Neural cell (in vitro differentiated cells): ENCODE data around the gene DNAH8. TPM values are rescaled to one million over a fixed set of nuclear protein-coding genes. Genes with fewer than 3 reads are reported as not detected.

Source experiments
- H2AFZ ChIP-seq: fragments of 200-600, 300-800 bp; sonication (generic), shearing (Covaris generic); 2 replicates; pipeline ENCODE4 v1.6.0; 2014; ENCODE audit warnings: low read depth, mild to moderate bottlenecking, antibody characterized with exemption, low read length, moderate library complexity
- H3F3A ChIP-seq: fragments of 200-600 bp; shearing (Covaris generic); 2 replicates; pipeline ENCODE4 v1.6.1; 2016; ENCODE audit warnings: mild to moderate bottlenecking, moderate library complexity, mixed read lengths, antibody characterized with exemption, low read length; ENCODE audit not compliant: insufficient read depth, poor library complexity, severe bottlenecking
- H3K27ac ChIP-seq: fragments of 200-600, 300-800 bp; sonication (generic), shearing (Covaris generic); 2 replicates; pipeline ENCODE4 v1.5.1; 2014; ENCODE audit warnings: mild to moderate bottlenecking, low read length, moderate library complexity
- H3K27me3 ChIP-seq: fragments of 300-800, 200-600 bp; sonication (generic), shearing (Covaris generic); 2 replicates; pipeline ENCODE4 v1.6.0; 2014; ENCODE audit warnings: mild to moderate bottlenecking, low read depth, low read length, moderate library complexity; ENCODE audit not compliant: insufficient read depth
- H3K36me3 ChIP-seq: fragments of 300-800, 200-600 bp; sonication (generic), shearing (Covaris generic); 2 replicates; pipeline ENCODE4 v1.5.1; 2014; ENCODE audit warnings: mild to moderate bottlenecking, antibody characterized with exemption, low read length, moderate library complexity; ENCODE audit not compliant: insufficient read depth
- H3K4me2 ChIP-seq: fragments of 300-800, 200-600 bp; sonication (generic), shearing (Covaris generic); 2 replicates; pipeline ENCODE4 v1.6.0; 2014; ENCODE audit warnings: mild to moderate bottlenecking, low read length
- H3K4me3 ChIP-seq: fragments of 300-800, 200-600 bp; sonication (generic), shearing (Covaris generic); 2 replicates; pipeline ENCODE4 v1.5.1; 2014; ENCODE audit warnings: mild to moderate bottlenecking, low read length, moderate library complexity
- H3K79me2 ChIP-seq: fragments of 200-600 bp; shearing (Covaris generic); replicated peaks from 2 replicates; pipeline ENCODE4 v1.6.0; 2014; ENCODE audit warnings: mild to moderate bottlenecking, low read length, moderate library complexity; ENCODE audit not compliant: insufficient read depth
- H3K9ac ChIP-seq: fragments of 300-800, 200-600 bp; sonication (generic), shearing (Covaris generic); 2 replicates; pipeline ENCODE4 v1.6.1; 2016; ENCODE audit warnings: mild to moderate bottlenecking, low read length, mixed read lengths
- H3K9me2 ChIP-seq: fragments of 200-600 bp; shearing (Covaris generic); 2 replicates; pipeline ENCODE4 v1.6.1; 2016; ENCODE audit warnings: mild to moderate bottlenecking, low read length, mixed read lengths; ENCODE audit not compliant: insufficient read depth
- H3K9me3 ChIP-seq: fragments of 200-600, 300-800 bp; sonication (generic), shearing (Covaris generic); 2 replicates; pipeline ENCODE4 v1.6.1; 2016; ENCODE audit warnings: mild to moderate bottlenecking, mixed run types, low read length, moderate library complexity, mixed read lengths
- H4K20me1 ChIP-seq: fragments of 200-600 bp; shearing (Covaris generic); 2 replicates; pipeline ENCODE4 v1.6.1; 2016; ENCODE audit warnings: mild to moderate bottlenecking, mixed run types; ENCODE audit not compliant: insufficient read depth
- EP300 ChIP-seq: fragments of 450-650 bp; conservative IDR thresholded peaks from 2 replicates; pipeline ENCODE4 v1.6.1; 2014; ENCODE audit warnings: antibody characterized with exemption, mild to moderate bottlenecking, moderate library complexity; ENCODE audit not compliant: poor library complexity, severe bottlenecking
- EZH2 ChIP-seq: fragments of 200-600, 300-800 bp; shearing (Covaris generic), sonication (generic); IDR thresholded peaks from 2 replicates; pipeline ENCODE4 v1.6.1; 2014; ENCODE audit warnings: antibody characterized with exemption, low read length, borderline replicate concordance, mild to moderate bottlenecking; ENCODE audit not compliant: insufficient read depth, poor library complexity, severe bottlenecking
- MXI1 ChIP-seq: fragments of 450-650 bp; conservative IDR thresholded peaks from 2 replicates; pipeline ENCODE4 v1.6.1; 2014; ENCODE audit warnings: antibody characterized with exemption, mild to moderate bottlenecking; ENCODE audit not compliant: poor library complexity, severe bottlenecking
- POLR2AphosphoS5 ChIP-seq: IDR thresholded peaks from 2 replicates; pipeline ENCODE4 v1.6.1; 2012
- RAD21 ChIP-seq: fragments of 450-650 bp; conservative IDR thresholded peaks from 2 replicates; pipeline ENCODE4 v1.6.1; 2014; ENCODE audit warnings: antibody characterized with exemption, mild to moderate bottlenecking, moderate library complexity
- SMC3 ChIP-seq: fragments of 450-650 bp; conservative IDR thresholded peaks from 2 replicates; pipeline ENCODE4 v1.6.1; 2014; ENCODE audit warnings: antibody characterized with exemption, mild to moderate bottlenecking, moderate library complexity; ENCODE audit not compliant: poor library complexity
- TAF1 ChIP-seq: IDR thresholded peaks from 2 replicates; pipeline ENCODE4 v1.6.1; 2012; ENCODE audit warnings: low read depth
- polyA plus RNA-seq: library from polyadenylated mRNA; depleted of rRNA; stranded (reverse); fragments of >200 nt; gene quantifications from 2 replicates; pipeline ENCODE4 v1.2.3, GENCODE V29; 2014
- TF ChIP-seq, protein P1 (sequence below): fragments of 450-650 bp; IDR thresholded peaks from 2 replicates; pipeline ENCODE4 v1.5.1; 2014; ENCODE audit warnings: antibody characterized with exemption, mild to moderate bottlenecking, moderate library complexity; ENCODE audit not compliant: poor library complexity, severe bottlenecking
- TF ChIP-seq, protein P2 (sequence below): IDR thresholded peaks from 2 replicates; pipeline ENCODE4 v1.6.1; 2012; ENCODE audit warnings: borderline replicate concordance

DNAH8 gene
- polyA plus RNA-seq, 1 donor from 2014 or later, result 0.07 TPM

DNA sequence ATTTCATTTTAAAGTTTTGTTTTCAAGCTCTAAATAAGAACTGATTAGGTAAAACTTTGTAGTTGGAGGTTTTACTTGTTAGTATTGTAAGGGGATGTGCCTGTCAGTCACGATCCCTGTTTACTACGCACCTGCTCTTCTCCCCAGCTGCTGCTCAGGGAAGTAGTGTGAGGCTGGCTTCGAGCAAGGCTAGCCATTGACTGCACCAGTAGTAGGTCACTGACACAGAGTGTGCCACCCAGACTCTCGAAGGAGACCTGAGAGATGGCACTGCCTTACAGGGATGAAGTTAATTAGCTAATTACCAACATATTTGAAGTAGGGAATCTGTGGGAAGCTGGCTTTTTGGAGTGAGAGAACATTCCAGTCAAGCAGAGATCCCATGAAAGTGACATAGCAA lies 89.2 kb downstream of the DNAH8 start:
- Histone ChIP-seq H3F3A (no peaks in the 10 kb centered on the region), H3K9me3 (no peaks in the 10 kb centered on the region), H4K20me1 (no peaks in the 10 kb centered on the region), H2AFZ (no peak overlapping the region), H3K79me2 (no peaks in the 10 kb centered on the region), H3K36me3 (no peaks in the 10 kb centered on the region), H3K27ac (no peak overlapping the region), H3K4me2 (no peak overlapping the region), H3K4me3 (no peak overlapping the region), H3K27me3 (no peaks in the 10 kb centered on the region), H3K9me2 (no peaks in the 10 kb centered on the region), H3K9ac (no peak overlapping the region)
- TF ChIP-seq, protein P1, sequence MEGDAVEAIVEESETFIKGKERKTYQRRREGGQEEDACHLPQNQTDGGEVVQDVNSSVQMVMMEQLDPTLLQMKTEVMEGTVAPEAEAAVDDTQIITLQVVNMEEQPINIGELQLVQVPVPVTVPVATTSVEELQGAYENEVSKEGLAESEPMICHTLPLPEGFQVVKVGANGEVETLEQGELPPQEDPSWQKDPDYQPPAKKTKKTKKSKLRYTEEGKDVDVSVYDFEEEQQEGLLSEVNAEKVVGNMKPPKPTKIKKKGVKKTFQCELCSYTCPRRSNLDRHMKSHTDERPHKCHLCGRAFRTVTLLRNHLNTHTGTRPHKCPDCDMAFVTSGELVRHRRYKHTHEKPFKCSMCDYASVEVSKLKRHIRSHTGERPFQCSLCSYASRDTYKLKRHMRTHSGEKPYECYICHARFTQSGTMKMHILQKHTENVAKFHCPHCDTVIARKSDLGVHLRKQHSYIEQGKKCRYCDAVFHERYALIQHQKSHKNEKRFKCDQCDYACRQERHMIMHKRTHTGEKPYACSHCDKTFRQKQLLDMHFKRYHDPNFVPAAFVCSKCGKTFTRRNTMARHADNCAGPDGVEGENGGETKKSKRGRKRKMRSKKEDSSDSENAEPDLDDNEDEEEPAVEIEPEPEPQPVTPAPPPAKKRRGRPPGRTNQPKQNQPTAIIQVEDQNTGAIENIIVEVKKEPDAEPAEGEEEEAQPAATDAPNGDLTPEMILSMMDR, result no peak
- TF ChIP-seq, protein P2, sequence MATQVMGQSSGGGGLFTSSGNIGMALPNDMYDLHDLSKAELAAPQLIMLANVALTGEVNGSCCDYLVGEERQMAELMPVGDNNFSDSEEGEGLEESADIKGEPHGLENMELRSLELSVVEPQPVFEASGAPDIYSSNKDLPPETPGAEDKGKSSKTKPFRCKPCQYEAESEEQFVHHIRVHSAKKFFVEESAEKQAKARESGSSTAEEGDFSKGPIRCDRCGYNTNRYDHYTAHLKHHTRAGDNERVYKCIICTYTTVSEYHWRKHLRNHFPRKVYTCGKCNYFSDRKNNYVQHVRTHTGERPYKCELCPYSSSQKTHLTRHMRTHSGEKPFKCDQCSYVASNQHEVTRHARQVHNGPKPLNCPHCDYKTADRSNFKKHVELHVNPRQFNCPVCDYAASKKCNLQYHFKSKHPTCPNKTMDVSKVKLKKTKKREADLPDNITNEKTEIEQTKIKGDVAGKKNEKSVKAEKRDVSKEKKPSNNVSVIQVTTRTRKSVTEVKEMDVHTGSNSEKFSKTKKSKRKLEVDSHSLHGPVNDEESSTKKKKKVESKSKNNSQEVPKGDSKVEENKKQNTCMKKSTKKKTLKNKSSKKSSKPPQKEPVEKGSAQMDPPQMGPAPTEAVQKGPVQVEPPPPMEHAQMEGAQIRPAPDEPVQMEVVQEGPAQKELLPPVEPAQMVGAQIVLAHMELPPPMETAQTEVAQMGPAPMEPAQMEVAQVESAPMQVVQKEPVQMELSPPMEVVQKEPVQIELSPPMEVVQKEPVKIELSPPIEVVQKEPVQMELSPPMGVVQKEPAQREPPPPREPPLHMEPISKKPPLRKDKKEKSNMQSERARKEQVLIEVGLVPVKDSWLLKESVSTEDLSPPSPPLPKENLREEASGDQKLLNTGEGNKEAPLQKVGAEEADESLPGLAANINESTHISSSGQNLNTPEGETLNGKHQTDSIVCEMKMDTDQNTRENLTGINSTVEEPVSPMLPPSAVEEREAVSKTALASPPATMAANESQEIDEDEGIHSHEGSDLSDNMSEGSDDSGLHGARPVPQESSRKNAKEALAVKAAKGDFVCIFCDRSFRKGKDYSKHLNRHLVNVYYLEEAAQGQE, result no peak
- TF ChIP-seq TAF1 (no peak), SMC3 (no peak), MXI1 (no peak), POLR2AphosphoS5 (no peak), EZH2 (no peak), RAD21 (no peak), EP300 (no peak)

DNA sequence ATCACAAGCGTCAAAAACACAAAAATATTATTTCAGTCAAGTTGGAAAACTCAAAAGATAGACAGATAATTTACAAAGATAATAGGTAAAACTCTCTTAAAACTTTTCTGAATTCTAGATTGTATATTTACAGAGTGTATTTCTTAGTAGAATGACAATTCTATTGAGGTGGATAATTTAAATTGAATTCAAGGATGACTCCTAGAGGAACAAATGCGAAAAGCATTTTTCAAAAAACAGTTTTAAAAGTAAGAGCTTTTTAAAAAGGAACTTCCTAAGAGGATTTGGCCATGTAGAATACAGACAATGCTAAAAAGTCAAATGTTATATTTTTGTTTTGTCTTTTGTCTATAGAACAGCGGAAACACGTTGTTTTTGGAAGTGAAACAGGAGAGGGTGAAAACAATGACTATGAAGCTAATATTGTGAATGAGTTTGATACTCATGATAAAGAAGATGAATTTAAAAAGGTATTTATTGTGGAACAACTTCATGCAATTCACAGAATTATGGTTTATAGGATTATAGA lies 90.1 kb downstream of the DNAH8 start:
- Histone ChIP-seq H3K27me3 (no peaks in the 10 kb centered on the region), H3K36me3 (no peaks in the 10 kb centered on the region), H3K9me3 (no peaks in the 10 kb centered on the region), H3K4me3 (no peak overlapping the region), H3K4me2 (no peak overlapping the region), H3F3A (no peaks in the 10 kb centered on the region), H4K20me1 (no peaks in the 10 kb centered on the region), H3K27ac (no peak overlapping the region), H2AFZ (no peak overlapping the region), H3K79me2 (no peaks in the 10 kb centered on the region), H3K9me2 (no peaks in the 10 kb centered on the region), H3K9ac (no peak overlapping the region)
- TF ChIP-seq SMC3 (no peak), POLR2AphosphoS5 (no peak)
- TF ChIP-seq, protein P2, result no peak
